Measurements from ENCODE around the gene TYRO3. TPM values are rescaled to one million over a fixed set of nuclear protein-coding genes. Genes with fewer than 3 reads are reported as not detected.

The TYRO3 gene
- total and polyA plus RNA-seq, 2 of the 13 experiments (the other 11 are each of a cell fraction or from before 2014, with no cell fraction given): 24.0 to 43.6 TPM

DNA sequence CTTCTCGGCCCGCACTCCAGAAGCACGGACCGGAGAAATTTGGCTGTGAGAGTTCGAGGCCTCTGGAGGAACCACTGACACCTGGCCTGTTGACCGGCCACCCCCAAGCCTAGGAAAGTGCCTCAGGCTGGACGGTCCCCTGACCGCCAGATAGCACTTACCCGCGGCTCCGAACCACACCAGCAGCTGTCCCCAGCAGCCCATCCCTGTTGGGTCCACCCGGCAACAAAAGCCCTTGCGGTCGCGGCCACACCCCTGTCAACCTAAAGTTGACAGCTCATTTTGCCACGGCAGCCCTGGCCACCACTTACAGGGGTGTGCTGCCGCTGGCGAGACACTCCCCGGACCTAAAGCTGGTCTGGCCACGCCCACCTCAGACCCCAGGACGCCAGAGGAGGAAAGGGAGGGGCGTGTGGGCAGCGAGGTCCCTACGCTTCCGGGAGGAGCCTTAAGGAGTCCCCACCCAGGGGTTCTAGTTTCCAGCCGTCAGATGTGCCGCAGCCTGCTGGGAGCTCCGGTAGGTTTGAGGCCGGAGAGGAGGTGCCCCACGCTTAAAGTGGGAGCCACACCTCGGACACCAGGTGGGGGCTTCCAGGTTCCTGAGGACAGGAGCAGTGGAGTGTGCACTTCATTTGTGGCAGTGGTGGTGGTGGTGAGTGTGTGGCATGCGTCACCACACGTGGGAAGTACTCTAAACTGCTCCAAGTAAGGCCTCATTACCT is 45.3 kb upstream of the TYRO3 start, which contains the start of gene LTK:
TSS of gene LTK (minus strand) at position 322 of the 722 bp plus-strand sequence. CDS start at position 204, 118 bp downstream.
- no peak within 1 kb of the TSS for H3K27ac ChIP-seq (ENCODE audit: extremely low read length, insufficient read depth, low read length)
- H3K36me3 ChIP-seq (replicated peaks in 1 of 2; ENCODE audit: control insufficient read depth in 1 of 2, insufficient read depth in 2 of 2, low read length in 2 of 2): no peaks in the 10 kb centered on the region
- ChIA-PET POLR2A (interaction anchor here (1.0 kb wide), 1 partner anchor 21 kb away, joined by 3 read pairs; no protein-coding TSS in a partner anchor), CTCF (ENCODE audit: low intra/inter-chr PET ratio, low total read pairs) (no interaction called here)
- ATAC-seq (no peak), FAIRE-seq (no peak), DNase-seq (ENCODE audit: low spot score) (no peak)
- H3K4me3 ChIP-seq (replicated peaks in 1 of 3; ENCODE audit: insufficient read depth in 1 of 3, low read depth in 2 of 3, low read length in 3 of 3): no peak within 1 kb of the TSS
- H4K20me1 ChIP-seq (ENCODE audit: insufficient read depth, low read length): no peaks in the 10 kb centered on the region
- 79% methylated on average over 23 of the region's 33 CpGs for WGBS (ENCODE audit: low lambda C conversion rate)
- intact Hi-C loops (cut with micrococcal nuclease; ENCODE audit: unreplicated experiment) (no loop called here), in situ Hi-C loops (cut with HindIII; ENCODE audit: extremely low pct_ligation_motif_present, low pct_unique_long_range_greater_than_20kb) (no loop called here)
- H3K9me3 ChIP-seq (ENCODE audit: low read length): no peaks in the 10 kb centered on the region
- H3K4me1 ChIP-seq (ENCODE audit: insufficient read depth, low read length): peaks cover 21% of the 10 kb centered on the region
- TF ChIP-seq, protein P1, sequence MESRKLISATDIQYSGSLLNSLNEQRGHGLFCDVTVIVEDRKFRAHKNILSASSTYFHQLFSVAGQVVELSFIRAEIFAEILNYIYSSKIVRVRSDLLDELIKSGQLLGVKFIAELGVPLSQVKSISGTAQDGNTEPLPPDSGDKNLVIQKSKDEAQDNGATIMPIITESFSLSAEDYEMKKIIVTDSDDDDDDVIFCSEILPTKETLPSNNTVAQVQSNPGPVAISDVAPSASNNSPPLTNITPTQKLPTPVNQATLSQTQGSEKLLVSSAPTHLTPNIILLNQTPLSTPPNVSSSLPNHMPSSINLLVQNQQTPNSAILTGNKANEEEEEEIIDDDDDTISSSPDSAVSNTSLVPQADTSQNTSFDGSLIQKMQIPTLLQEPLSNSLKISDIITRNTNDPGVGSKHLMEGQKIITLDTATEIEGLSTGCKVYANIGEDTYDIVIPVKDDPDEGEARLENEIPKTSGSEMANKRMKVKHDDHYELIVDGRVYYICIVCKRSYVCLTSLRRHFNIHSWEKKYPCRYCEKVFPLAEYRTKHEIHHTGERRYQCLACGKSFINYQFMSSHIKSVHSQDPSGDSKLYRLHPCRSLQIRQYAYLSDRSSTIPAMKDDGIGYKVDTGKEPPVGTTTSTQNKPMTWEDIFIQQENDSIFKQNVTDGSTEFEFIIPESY (CRISPR knock-in tag; IDR thresholded peaks at IDR 0.05): 0 out of 2 replicates have a peak, but pooled peaks have one; percentile 23
- no peak for TF ChIP-seq MXD4 (CRISPR knock-in tag; IDR thresholded peaks at IDR 0.05)
- TF ChIP-seq, protein P2, sequence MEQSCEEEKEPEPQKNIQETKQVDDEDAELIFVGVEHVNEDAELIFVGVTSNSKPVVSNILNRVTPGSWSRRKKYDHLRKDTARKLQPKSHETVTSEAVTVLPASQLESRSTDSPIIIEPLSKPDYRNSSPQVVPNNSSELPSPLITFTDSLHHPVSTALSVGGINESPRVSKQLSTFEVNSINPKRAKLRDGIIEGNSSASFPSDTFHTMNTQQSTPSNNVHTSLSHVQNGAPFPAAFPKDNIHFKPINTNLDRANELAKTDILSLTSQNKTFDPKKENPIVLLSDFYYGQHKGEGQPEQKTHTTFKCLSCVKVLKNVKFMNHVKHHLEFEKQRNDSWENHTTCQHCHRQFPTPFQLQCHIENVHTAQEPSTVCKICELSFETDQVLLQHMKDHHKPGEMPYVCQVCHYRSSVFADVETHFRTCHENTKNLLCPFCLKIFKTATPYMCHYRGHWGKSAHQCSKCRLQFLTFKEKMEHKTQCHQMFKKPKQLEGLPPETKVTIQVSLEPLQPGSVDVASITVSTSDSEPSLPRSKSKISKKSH (CRISPR knock-in tag; IDR thresholded peaks at IDR 0.05; ENCODE audit: borderline replicate concordance): no peak
- no peak for TF ChIP-seq RFX3 (CRISPR knock-in tag; IDR thresholded peaks at IDR 0.05)
- no peak for TF ChIP-seq RFX1 (IDR thresholded peaks at IDR 0.05)
- H3K4me2 ChIP-seq (ENCODE audit: low read depth, low read length): peak within 1 kb of the TSS; percentile 58; the same call in 1 of the 2 replicates
- no peak within 1 kb of the TSS for H3K9ac ChIP-seq (ENCODE audit: insufficient read depth, low read depth, low read length)
- H2AFZ ChIP-seq (ENCODE audit: low read length): no peak within 1 kb of the TSS
- no TSS peak for BruUV-seq (replicated peaks)
- H3K79me2 ChIP-seq (ENCODE audit: insufficient read depth, low read length): no peaks in the 10 kb centered on the region
- H3K27me3 ChIP-seq (ENCODE audit: control insufficient read depth in 1 of 2, insufficient read depth in 2 of 2, low read length in 2 of 2): peaks cover 0 to 5% of the 10 kb centered on the region in 2 experiments; a peak in 1 of 5 replicates

All from HepG2 (cell line).